PC-3 (cell line): ENCODE measurements around the gene SPRED2.

Experiments used
- EZH2 ChIP-seq: fragments of 300-600 bp; sonication (generic); IDR thresholded peaks from one replicate; pipeline ENCODE4 v1.6.1; 2017; ENCODE audit warnings: antibody characterized with exemption, mild to moderate bottlenecking, low read length; ENCODE audit not compliant: unreplicated experiment
- TF ChIP-seq, protein P1 (sequence below): fragments of 300-600 bp; sonication (generic); conservative IDR thresholded peaks from 2 replicates; pipeline ENCODE4 v1.5.1; 2017; ENCODE audit warnings: antibody characterized with exemption, low read depth, mild to moderate bottlenecking, low read length

DNA sequence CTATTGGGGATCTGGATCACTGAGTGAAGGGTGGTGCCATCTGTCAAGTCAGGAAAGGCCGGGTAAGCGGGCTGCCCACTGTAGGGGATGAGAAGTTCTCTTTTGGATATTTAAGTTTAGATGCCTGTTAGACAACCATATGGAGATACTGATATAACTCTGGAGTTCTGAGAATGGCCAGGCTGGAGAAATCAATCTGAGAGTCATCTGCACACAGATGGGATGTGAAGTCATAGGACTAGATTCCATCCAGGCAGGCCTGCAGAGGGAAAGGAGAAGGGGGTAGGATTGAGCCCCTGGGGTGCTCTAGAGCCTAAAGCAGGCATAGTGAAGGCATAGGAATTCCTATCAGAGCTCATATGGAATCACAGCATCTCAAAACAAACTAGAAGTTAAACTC lies 30.1 kb downstream of the SPRED2 start:
- TF ChIP-seq, protein P1, sequence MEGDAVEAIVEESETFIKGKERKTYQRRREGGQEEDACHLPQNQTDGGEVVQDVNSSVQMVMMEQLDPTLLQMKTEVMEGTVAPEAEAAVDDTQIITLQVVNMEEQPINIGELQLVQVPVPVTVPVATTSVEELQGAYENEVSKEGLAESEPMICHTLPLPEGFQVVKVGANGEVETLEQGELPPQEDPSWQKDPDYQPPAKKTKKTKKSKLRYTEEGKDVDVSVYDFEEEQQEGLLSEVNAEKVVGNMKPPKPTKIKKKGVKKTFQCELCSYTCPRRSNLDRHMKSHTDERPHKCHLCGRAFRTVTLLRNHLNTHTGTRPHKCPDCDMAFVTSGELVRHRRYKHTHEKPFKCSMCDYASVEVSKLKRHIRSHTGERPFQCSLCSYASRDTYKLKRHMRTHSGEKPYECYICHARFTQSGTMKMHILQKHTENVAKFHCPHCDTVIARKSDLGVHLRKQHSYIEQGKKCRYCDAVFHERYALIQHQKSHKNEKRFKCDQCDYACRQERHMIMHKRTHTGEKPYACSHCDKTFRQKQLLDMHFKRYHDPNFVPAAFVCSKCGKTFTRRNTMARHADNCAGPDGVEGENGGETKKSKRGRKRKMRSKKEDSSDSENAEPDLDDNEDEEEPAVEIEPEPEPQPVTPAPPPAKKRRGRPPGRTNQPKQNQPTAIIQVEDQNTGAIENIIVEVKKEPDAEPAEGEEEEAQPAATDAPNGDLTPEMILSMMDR: no peak
- no peak for TF ChIP-seq EZH2
